Small intestine (tissue), 7 donors: ENCODE data around the gene CUL3. TPM values are rescaled to one million over a fixed set of nuclear protein-coding genes. Genes with fewer than 3 reads are reported as not detected.

Experiments
- DNase-seq, 2 donors: peaks; one replicate each; pipeline versions ENCODE4 v3.0.0 to v3.0.0-alpha.2; 2013
- FAIRE-seq: peaks from 2 replicates; lab custom pipeline; 2012; peaks lifted over from hg19 to GRCh38; lab: Jason Lieb, UNC
- H3K27ac ChIP-seq, 3 donors: one replicate each; pipeline ENCODE4 v1.5.1; 2013; ENCODE audit warnings: low read length in 2 of 3, mild to moderate bottlenecking in 2 of 3, control low read depth in 1 of 3, inconsistent platforms in 1 of 3, low read depth in 1 of 3, moderate library complexity in 1 of 3
- H3K27me3 ChIP-seq, 3 donors: one replicate each; pipeline ENCODE4 v1.6.1; 2013; ENCODE audit warnings: low read length in 3 of 3, inconsistent platforms in 1 of 3; ENCODE audit not compliant: control insufficient read depth in 3 of 3, insufficient read depth in 3 of 3
- H3K36me3 ChIP-seq, 3 donors: one replicate each; pipeline ENCODE4 v1.6.1; 2013; ENCODE audit warnings: low read length in 3 of 3, inconsistent platforms in 1 of 3, low read depth in 1 of 3, mild to moderate bottlenecking in 1 of 3, moderate library complexity in 1 of 3; ENCODE audit not compliant: control insufficient read depth in 3 of 3, insufficient read depth in 2 of 3
- H3K4me1 ChIP-seq, 3 donors: one replicate each; pipeline ENCODE4 v1.6.1; 2013; ENCODE audit warnings: low read length in 2 of 3, inconsistent platforms in 1 of 3, low read depth in 1 of 3, mild to moderate bottlenecking in 1 of 3, moderate library complexity in 1 of 3; ENCODE audit not compliant: control insufficient read depth in 3 of 3, insufficient read depth in 2 of 3
- H3K4me3 ChIP-seq, 3 donors: one replicate each; pipeline ENCODE4 v1.5.1; 2013; ENCODE audit warnings: low read length in 3 of 3, control low read depth in 1 of 3, inconsistent platforms in 1 of 3, low read depth in 1 of 3, mild to moderate bottlenecking in 1 of 3, moderate library complexity in 1 of 3
- H3K9me3 ChIP-seq, 2 donors: one replicate each; pipeline ENCODE4 v1.6.1; 2013; ENCODE audit warnings: low read depth in 1 of 2, low read length in 1 of 2; ENCODE audit not compliant: control insufficient read depth in 2 of 2, insufficient read depth in 1 of 2
- WGBS, 3 donors: extraction: QIAGEN DNeasy Blood & Tissue Kit; methylation state at CpG; one replicate each; pipeline ENCODE4 v1.1.7; 2013; 5-methylcytosine and 5-hydroxymethylcytosine counted together
- polyA plus RNA-seq, 4 donors: library from polyadenylated mRNA; stranded (reverse) in 3 of 4; unstranded in 1 of 4; fragments of 200-250 nt in 3 of 4; fragments of 120-200 nt in 1 of 4; gene quantifications; one replicate each; pipeline versions ENCODE4 v1.2.1 to v1.2.3, GENCODE V29; 2013
- donor health status: healthy with polysubstance abuse.
- donor health status: control.
- donor health status: control.
- donor health status: Bipolar disorder and iron deficiency.
- donor health status: healthy.

CUL3 gene
- polyA plus RNA-seq, 4 donors, result 56.7 to 102 (median 77.6) TPM

DNA sequence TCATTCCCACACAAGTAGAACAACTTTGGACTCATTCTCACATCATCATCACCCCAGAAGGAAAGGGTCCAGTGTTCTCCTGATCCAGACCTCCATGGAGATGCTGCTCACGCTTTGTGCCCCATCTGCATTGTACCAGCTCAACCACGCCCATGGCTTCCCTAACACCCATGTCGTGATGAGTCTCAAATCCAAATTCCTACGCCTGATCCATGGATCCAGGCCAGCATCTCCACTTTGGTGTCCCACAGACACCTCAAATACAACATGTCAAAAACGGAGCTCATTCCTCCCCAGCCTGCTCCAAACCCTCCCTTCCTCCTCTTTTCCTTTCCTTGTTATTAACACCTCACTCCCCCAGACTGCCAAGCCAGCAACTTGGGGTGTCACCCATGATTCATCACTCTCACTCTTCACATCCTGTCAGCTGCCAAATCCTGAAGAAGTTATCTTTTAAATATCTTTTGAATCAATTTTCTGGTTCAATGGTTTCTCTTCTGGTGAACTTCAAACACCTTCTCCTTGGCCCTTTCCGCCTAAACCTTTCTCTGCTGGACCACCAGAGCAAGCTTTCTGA lies 153.1 kb downstream of the CUL3 start:
- DNase-seq, result no peak
- H3K9me3 ChIP-seq, result peaks cover 0 to 9% of the 10 kb centered on the region in 2 donors
- no peak for FAIRE-seq
- H3K36me3 ChIP-seq, result no peaks in the 10 kb centered on the region
- H3K4me3 ChIP-seq, result no peak overlapping the region
- no peak overlapping the region for H3K27ac ChIP-seq
- no peaks in the 10 kb centered on the region for H3K27me3 ChIP-seq
- H3K4me1 ChIP-seq, result no peaks in the 10 kb centered on the region
- 82 to 90% (median 83%) methylated on average over 6 of the region's 6 CpGs for WGBS, 3 donors

DNA sequence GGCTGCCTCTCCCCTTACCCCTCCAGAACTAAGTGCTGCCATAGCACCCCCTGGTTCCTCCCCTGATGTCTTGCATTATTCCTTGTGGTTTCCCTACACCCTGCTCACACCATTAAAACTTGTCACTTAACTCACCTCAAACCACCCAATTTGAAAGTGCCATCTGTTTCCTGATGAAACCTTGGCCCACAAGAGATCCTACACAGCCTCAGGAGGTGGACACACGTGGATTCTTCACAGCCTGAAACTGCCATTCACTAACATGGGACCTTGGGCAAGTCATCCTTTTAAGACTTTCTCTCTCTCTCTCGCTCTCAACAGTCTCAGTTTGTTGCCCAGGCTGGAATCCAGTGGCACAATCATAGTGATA lies 155.7 kb downstream of the CUL3 start:
- Histone ChIP-seq H3K4me3 (no peak overlapping the region), H3K9me3 (peaks cover 0 to 12% of the 10 kb centered on the region in 2 donors), H3K27ac (no peak overlapping the region), H3K27me3 (no peaks in the 10 kb centered on the region), H3K36me3 (no peaks in the 10 kb centered on the region), H3K4me1 (no peaks in the 10 kb centered on the region)
- no peak for DNase-seq
- FAIRE-seq, result no peak
- 50 to 67% (median 61%) methylated on average over 2 of the region's 2 CpGs for WGBS, 3 donors

- no peak for FAIRE-seq
- no peak overlapping the region for H3K4me3 ChIP-seq
- 71 to 89% (median 82%) methylated on average over 3 of the region's 3 CpGs for WGBS, 3 donors
- no peak overlapping the region for H3K27ac ChIP-seq
- H3K36me3 ChIP-seq, result no peaks in the 10 kb centered on the region
- no peaks in the 10 kb centered on the region for H3K4me1 ChIP-seq
- no peaks in the 10 kb centered on the region for H3K27me3 ChIP-seq
- peaks cover 0 to 12% of the 10 kb centered on the region in 2 donors for H3K9me3 ChIP-seq
- no peak for DNase-seq
These were observed 156.2 kb downstream of the CUL3 start for GRCh38 chr2:224428787-224429440.

GRCh38 chr2:224427471-224427870 lies 157.7 kb downstream of the CUL3 start:
- DNase-seq, result no peak

DNA sequence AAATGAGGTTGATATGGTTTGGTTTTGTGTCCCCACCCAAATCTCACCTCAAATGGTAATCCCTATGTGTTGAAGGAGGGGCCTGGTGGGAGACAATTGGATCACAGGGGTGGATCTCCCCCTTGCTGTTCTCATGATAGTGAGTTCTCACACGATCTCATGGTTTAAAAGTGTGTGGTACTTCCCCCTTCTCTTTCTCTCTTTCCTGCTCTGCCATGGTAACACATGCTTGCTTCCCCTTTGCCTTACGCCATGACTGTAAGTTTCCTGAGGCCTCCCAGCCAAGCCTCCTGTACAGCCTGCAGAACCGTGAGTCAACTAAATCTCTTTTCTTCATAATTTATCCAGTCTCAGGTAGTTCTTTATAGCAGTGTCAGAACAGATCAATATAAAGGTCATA lies 158.5 kb downstream of the CUL3 start:
- no peak for FAIRE-seq
- no peaks in the 10 kb centered on the region for H3K4me1 ChIP-seq

More at GRCh38 chr2:224427471-224427870, 157.7 kb downstream of the CUL3 start:
- Histone ChIP-seq H3K27me3 (no peaks in the 10 kb centered on the region), H3K4me1 (no peaks in the 10 kb centered on the region), H3K4me3 (no peak overlapping the region), H3K27ac (no peak overlapping the region), H3K36me3 (no peaks in the 10 kb centered on the region), H3K9me3 (peaks cover 0 to 12% of the 10 kb centered on the region in 2 donors)
- no peak for FAIRE-seq
- 67 to 83% (median 82%) methylated on average over 4 of the region's 4 CpGs for WGBS, 3 donors

GRCh38 chr2:224421065-224421464 lies 164.1 kb downstream of the CUL3 start:
- FAIRE-seq, result no peak

More for the DNA sequence above, 158.5 kb downstream of the CUL3 start:
- Histone ChIP-seq H3K27ac (no peak overlapping the region), H3K4me3 (no peak overlapping the region), H3K27me3 (no peaks in the 10 kb centered on the region), H3K36me3 (no peaks in the 10 kb centered on the region), H3K9me3 (peaks cover 0 to 12% of the 10 kb centered on the region in 2 donors)
- WGBS, 3 donors, result 73 to 80% (median 76%) methylated on average over 3 of the region's 3 CpGs
- no peak for DNase-seq

More at GRCh38 chr2:224421065-224421464, 164.1 kb downstream of the CUL3 start:
- 78 to 93% (median 87%) methylated on average over 2 of the region's 2 CpGs for WGBS, 3 donors
- DNase-seq, result no peak
- H3K9me3 ChIP-seq, result peaks cover 0 to 6% of the 10 kb centered on the region in 2 donors
- H3K27ac ChIP-seq, result no peak overlapping the region
- no peak overlapping the region for H3K4me3 ChIP-seq
- H3K27me3 ChIP-seq, result peaks cover 0 to 3% (median 0%) of the 10 kb centered on the region in 3 donors
- H3K4me1 ChIP-seq, result no peaks in the 10 kb centered on the region
- no peaks in the 10 kb centered on the region for H3K36me3 ChIP-seq

Other genes with a start within 250 kb of the CUL3 start
- gene FAM124B, start 183.3 kb downstream of the CUL3 start, polyA plus RNA-seq, result 1 to 10 TPM in 2 of 4 donors, under 1 TPM in 1, not detected in 1; 0.81 to 2.0 (median 1.1) TPM
- gene CCDC195, start 131.0 kb upstream of the CUL3 start, polyA plus RNA-seq, result not detected